DLD1 (cell line): ENCODE results near the gene P2RX1.

Experiments
- in situ Hi-C: cut with HindIII; loops from 2 replicates; pipeline ENCODE4 v1.10.0; 2017; ENCODE audit warnings: low sequenced_read_pairs

The P2RX1 gene

GRCh38 chr17:3889325-3890012 is 26.8 kb downstream of the P2RX1 start:
- in situ Hi-C loops = no loop called here

GRCh38 chr17:3888343-3889171 is 27.7 kb downstream of the P2RX1 start:
- in situ Hi-C loops = no loop called here

- in situ Hi-C loops = no loop called here
Measured at GRCh38 chr17:3887804-3888203, 28.5 kb downstream of the P2RX1 start.

- in situ Hi-C loops = no loop called here
Measured at GRCh38 chr17:3887394-3887793, 28.9 kb downstream of the P2RX1 start.

- in situ Hi-C loops = no loop called here
Measured at GRCh38 chr17:3886776-3887175, 29.5 kb downstream of the P2RX1 start.

- in situ Hi-C loops = no loop called here
Measured at GRCh38 chr17:3885970-3886369, 30.3 kb downstream of the P2RX1 start.

- in situ Hi-C loops = no loop called here
Measured at GRCh38 chr17:3885271-3885670, 31.0 kb downstream of the P2RX1 start.

GRCh38 chr17:3884188-3884587 is 32.1 kb downstream of the P2RX1 start:
- in situ Hi-C loops = no loop called here

- in situ Hi-C loops = no loop called here
Measured at GRCh38 chr17:3882276-3882675, 34.0 kb downstream of the P2RX1 start.

- in situ Hi-C loops = no loop called here
Measured at GRCh38 chr17:3880983-3881382, 35.3 kb downstream of the P2RX1 start.

- in situ Hi-C loops = no loop called here
Measured at GRCh38 chr17:3879591-3880417, 36.5 kb downstream of the P2RX1 start.

- in situ Hi-C loops = no loop called here
Measured at GRCh38 chr17:3879186-3879585, 37.1 kb downstream of the P2RX1 start.

GRCh38 chr17:3877220-3877619 is 39.0 kb downstream of the P2RX1 start:
- in situ Hi-C loops = no loop called here

GRCh38 chr17:3875317-3875716 is 40.9 kb downstream of the P2RX1 start:
- in situ Hi-C loops = no loop called here

- in situ Hi-C loops = loop anchor here (25.0 kb wide), 1 partner anchor 138 kb away; no protein-coding TSS in a partner anchor
Measured at GRCh38 chr17:3873862-3874261, 42.4 kb downstream of the P2RX1 start.

- in situ Hi-C loops = loop anchor here (25.0 kb wide), 1 partner anchor 141 kb away; no protein-coding TSS in a partner anchor
Measured at GRCh38 chr17:3870871-3871306, 45.4 kb downstream of the P2RX1 start.

- in situ Hi-C loops = loop anchor here (25.0 kb wide), 1 partner anchor 145 kb away; no protein-coding TSS in a partner anchor
Measured at GRCh38 chr17:3867606-3868005, 48.7 kb downstream of the P2RX1 start.

- in situ Hi-C loops = loop anchor here (25.0 kb wide), 1 partner anchor 145 kb away; no protein-coding TSS in a partner anchor
Measured at GRCh38 chr17:3867106-3867505, 49.2 kb downstream of the P2RX1 start.

GRCh38 chr17:3866276-3866675 is 50.0 kb downstream of the P2RX1 start:
- in situ Hi-C loops = loop anchor here (25.0 kb wide), 1 partner anchor 146 kb away; no protein-coding TSS in a partner anchor

- in situ Hi-C loops = loop anchor here (25.0 kb wide), 1 partner anchor 147 kb away; no protein-coding TSS in a partner anchor
Measured at GRCh38 chr17:3865176-3865575, 51.1 kb downstream of the P2RX1 start.

GRCh38 chr17:3864534-3864933 is 51.7 kb downstream of the P2RX1 start:
- in situ Hi-C loops = loop anchor here (25.0 kb wide), 1 partner anchor 148 kb away; no protein-coding TSS in a partner anchor
